ENCODE data around the gene TUBB2B.

The TUBB2B gene

DNA sequence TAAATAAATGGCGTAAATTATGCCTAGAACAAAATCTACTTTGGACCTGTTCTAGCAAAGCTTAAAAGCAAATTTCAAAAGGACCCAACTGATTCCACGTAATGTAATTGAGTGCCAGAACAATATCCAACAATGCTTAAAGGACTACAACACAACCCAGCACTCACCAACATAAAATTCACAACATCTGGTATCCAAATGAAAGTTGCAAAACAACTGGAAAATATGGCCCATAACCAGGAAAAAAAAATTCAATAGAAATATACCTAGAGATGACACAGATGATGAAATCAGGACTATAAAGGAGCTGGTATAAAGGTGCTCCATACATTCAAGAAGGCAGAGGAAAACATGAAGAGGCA, 14.1 kb downstream of the TUBB2B start:
- H3K36me3 ChIP-seq (ENCODE audit: control insufficient read depth, insufficient read depth, low read length) = no peaks in the 10 kb centered on the region
- no peak overlapping the region for H3K4me3 ChIP-seq (ENCODE audit: low read length)
- no peaks in the 10 kb centered on the region for H3K9me3 ChIP-seq (ENCODE audit: control insufficient read depth, low read length)
- peaks cover 6% of the 10 kb centered on the region for H3K27me3 ChIP-seq (ENCODE audit: control insufficient read depth, insufficient read depth, low read length)
- peaks cover 11% of the 10 kb centered on the region for H3K4me1 ChIP-seq (ENCODE audit: control insufficient read depth, insufficient read depth, low read length)
- no peak overlapping the region for H3K9ac ChIP-seq (ENCODE audit: low read length)

DNA sequence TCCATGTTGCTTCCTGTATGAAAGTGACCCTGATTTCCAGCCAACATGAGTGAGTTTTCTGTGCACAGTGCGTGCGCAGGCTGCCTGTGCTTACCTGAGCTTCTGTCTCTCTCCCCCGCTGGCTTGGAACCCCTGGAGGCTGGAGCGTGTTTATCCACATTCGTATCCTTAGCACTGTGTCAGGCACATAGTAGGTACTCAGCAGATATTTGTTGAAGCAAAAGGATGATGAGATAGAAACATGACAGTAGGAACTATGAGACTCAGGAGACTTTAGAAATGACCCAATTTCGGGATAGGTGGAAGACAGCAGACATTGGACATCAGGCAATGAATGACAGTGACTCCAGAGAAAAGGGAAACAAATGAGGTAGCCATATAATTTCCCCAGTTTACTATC, 15.2 kb downstream of the TUBB2B start:
- no peak overlapping the region for H3K9ac ChIP-seq (ENCODE audit: low read length)
- H3K9me3 ChIP-seq (ENCODE audit: control insufficient read depth, low read length) = no peaks in the 10 kb centered on the region
- peaks cover 11% of the 10 kb centered on the region for H3K4me1 ChIP-seq (ENCODE audit: control insufficient read depth, insufficient read depth, low read length)

DNA sequence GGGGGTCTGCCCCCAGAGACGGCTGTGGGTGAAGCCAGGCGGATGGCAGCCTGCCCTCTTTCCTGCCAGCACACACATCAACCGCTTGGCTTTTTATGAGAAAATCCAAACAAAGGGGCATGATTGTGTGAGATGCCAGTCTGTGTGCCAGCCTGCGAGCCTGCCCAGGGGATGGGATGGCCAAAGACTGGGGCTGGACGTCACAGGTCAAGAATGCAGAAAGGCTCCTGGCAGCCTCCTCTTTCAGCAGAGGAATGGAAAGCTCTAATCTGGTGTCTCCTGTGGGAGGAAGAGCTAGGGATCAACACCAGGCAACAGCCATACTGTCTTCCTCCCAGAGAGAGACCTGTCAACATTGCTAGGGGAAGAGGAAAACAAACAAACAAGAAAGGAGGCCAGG, 15.8 kb downstream of the TUBB2B start:
- Histone ChIP-seq H3K36me3 (ENCODE audit: control insufficient read depth, insufficient read depth, low read length) (no peaks in the 10 kb centered on the region), H3K4me3 (ENCODE audit: low read length) (no peak overlapping the region), H3K9me3 (ENCODE audit: control insufficient read depth, low read length) (no peaks in the 10 kb centered on the region), H3K27me3 (ENCODE audit: control insufficient read depth, insufficient read depth, low read length) (peaks cover 6% of the 10 kb centered on the region), H3K9ac (ENCODE audit: low read length) (no peak overlapping the region), H3K4me1 (ENCODE audit: control insufficient read depth, insufficient read depth, low read length) (peaks cover 11% of the 10 kb centered on the region)

More for the DNA sequence above, 15.2 kb downstream of the TUBB2B start:
- no peak overlapping the region for H3K4me3 ChIP-seq (ENCODE audit: low read length)
- H3K36me3 ChIP-seq (ENCODE audit: control insufficient read depth, insufficient read depth, low read length) = no peaks in the 10 kb centered on the region
- peaks cover 6% of the 10 kb centered on the region for H3K27me3 ChIP-seq (ENCODE audit: control insufficient read depth, insufficient read depth, low read length)

DNA sequence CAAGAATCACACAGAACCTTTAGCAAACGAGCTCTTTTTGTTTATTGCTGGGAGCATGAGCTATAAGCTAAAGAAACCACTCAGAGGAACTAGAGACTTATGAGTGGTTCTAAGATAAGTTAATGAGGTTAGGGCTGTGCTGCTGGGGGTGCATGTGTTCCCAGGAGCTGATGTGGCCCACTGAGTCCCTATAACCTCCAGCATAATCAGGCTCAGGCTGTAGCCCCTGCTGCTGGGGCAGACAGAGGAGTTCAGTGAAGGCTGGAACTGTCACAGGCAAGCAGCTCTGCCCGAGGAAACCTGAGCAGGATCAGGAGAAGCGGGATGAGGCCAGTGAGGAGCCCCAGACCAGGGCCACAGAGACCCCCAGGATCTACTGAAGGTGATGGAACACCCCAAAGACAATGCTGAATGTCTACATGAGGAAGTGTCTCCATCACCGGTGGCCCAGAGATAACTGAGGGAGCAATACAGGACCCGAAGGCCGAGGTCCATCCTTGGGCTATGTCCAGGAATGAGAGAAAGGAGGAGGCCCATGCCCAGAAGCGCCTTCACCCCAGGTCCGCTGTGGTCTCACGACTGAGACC, 17.3 kb downstream of the TUBB2B start:
- no peak overlapping the region for H3K9ac ChIP-seq (ENCODE audit: low read length)
- H3K36me3 ChIP-seq (ENCODE audit: control insufficient read depth, insufficient read depth, low read length) = no peaks in the 10 kb centered on the region
- H3K27me3 ChIP-seq (ENCODE audit: control insufficient read depth, insufficient read depth, low read length) = peaks cover 6% of the 10 kb centered on the region
- no peak overlapping the region for H3K4me3 ChIP-seq (ENCODE audit: low read length)
- H3K9me3 ChIP-seq (ENCODE audit: control insufficient read depth, low read length) = no peaks in the 10 kb centered on the region
- peaks cover 11% of the 10 kb centered on the region for H3K4me1 ChIP-seq (ENCODE audit: control insufficient read depth, insufficient read depth, low read length)

DNA sequence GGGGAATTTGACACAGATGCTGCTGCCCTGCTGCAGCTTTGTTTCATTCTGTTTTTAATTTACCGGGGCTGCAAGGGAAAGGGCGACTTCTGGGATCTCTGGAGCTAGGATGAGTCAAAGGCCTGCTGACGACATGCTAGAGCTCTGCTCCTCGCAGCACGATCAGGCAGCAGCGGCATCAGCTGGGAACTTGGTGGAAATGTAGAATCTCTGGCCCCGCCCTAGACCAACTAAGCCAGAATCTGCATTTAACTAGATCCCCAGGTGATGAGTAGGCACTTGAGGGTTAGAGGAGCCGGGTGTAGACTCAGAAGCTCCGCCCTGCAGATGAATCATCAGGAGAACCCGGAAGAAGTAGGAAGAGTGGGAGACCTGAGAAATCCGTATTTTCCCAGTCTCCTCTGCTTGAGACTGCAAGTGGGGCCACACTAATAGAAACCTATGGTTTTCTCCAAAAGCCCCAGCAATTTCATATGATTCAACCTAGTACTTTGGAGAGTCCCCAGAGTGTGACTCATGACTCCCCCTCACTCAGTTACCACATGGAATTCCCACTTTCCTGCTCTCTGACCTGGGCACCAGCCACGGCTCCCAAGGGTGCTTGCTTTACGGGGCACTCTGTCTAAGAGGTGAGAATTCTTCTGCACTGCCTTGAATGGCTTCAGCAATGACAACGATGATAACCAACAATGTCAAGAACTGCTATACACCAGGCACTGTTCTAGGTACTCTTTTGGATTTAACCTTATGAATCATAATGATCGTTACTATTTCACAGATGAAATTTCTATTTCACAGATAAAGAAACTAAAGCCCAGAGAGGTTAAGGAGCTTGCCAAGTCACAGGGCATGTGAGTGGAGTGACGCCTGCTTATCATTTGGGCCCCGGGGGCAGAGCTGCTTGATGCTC, 18.1 kb downstream of the TUBB2B start:
- no peaks in the 10 kb centered on the region for H3K36me3 ChIP-seq (ENCODE audit: control insufficient read depth, insufficient read depth, low read length)
- H3K4me3 ChIP-seq (ENCODE audit: low read length) = no peak overlapping the region
- H3K27me3 ChIP-seq (ENCODE audit: control insufficient read depth, insufficient read depth, low read length) = peaks cover 6% of the 10 kb centered on the region
- H3K9ac ChIP-seq (ENCODE audit: low read length) = no peak overlapping the region
- H3K4me1 ChIP-seq (ENCODE audit: control insufficient read depth, insufficient read depth, low read length) = peaks cover 11% of the 10 kb centered on the region
- no peaks in the 10 kb centered on the region for H3K9me3 ChIP-seq (ENCODE audit: control insufficient read depth, low read length)

DNA sequence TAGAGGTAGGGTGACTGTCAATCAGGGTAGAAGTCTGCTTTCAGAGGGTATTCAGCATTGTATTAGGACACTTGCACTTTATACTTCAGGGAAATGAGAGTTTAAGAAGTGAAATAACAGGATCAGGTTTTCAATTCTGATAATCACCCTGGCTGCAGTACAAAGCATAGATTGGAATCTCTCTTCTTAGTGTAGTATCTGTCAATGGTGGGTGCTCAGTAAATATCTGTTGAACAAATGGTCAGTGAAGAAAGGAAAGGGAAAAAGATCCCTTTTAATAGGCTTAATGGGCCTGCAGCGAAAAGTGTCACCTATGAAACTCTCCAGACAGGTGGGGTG, 18.7 kb downstream of the TUBB2B start:
- no peak overlapping the region for H3K4me3 ChIP-seq (ENCODE audit: low read length)
- no peak overlapping the region for H3K9ac ChIP-seq (ENCODE audit: low read length)
- H3K36me3 ChIP-seq (ENCODE audit: control insufficient read depth, insufficient read depth, low read length) = no peaks in the 10 kb centered on the region
- no peaks in the 10 kb centered on the region for H3K9me3 ChIP-seq (ENCODE audit: control insufficient read depth, low read length)
- H3K4me1 ChIP-seq (ENCODE audit: control insufficient read depth, insufficient read depth, low read length) = peaks cover 11% of the 10 kb centered on the region
- peaks cover 6% of the 10 kb centered on the region for H3K27me3 ChIP-seq (ENCODE audit: control insufficient read depth, insufficient read depth, low read length)

DNA sequence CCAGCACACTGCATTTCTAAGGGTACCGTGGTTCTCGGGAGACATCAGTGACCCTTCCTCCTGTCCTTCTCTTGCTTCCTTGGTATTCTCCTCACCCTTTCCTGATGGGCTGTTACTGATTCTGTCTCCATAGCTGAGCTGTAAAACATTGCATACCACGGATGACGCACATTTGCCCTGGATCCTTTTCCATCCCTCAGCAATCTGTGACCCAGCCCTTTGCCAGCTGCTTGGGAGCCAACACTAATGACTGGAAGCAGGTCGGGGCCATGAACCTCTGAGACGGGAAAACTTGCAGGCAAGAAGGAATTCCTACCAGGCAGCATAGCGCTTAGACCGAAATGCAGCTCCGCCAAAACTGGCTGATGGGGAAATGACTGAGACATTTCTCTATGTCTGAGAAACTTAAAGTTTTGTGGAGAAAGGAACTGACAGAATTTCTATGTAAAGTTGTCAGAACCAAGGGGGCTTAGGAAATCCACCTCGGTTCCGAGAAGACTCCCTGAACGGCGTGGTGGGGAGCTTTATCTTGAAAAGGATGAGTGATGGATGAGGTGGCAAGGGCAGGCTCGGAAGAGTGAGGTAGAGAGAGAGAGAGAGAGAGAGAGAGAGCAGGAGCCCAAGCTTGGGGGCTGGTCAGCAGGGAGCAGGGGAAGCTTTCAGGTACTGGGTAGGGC, 19.2 kb downstream of the TUBB2B start:
- peaks cover 11% of the 10 kb centered on the region for H3K4me1 ChIP-seq (ENCODE audit: control insufficient read depth, insufficient read depth, low read length)
- no peaks in the 10 kb centered on the region for H3K36me3 ChIP-seq (ENCODE audit: control insufficient read depth, insufficient read depth, low read length)
- peaks cover 6% of the 10 kb centered on the region for H3K27me3 ChIP-seq (ENCODE audit: control insufficient read depth, insufficient read depth, low read length)
- no peak overlapping the region for H3K4me3 ChIP-seq (ENCODE audit: low read length)
- no peaks in the 10 kb centered on the region for H3K9me3 ChIP-seq (ENCODE audit: control insufficient read depth, low read length)
- H3K9ac ChIP-seq (ENCODE audit: low read length) = no peak overlapping the region

DNA sequence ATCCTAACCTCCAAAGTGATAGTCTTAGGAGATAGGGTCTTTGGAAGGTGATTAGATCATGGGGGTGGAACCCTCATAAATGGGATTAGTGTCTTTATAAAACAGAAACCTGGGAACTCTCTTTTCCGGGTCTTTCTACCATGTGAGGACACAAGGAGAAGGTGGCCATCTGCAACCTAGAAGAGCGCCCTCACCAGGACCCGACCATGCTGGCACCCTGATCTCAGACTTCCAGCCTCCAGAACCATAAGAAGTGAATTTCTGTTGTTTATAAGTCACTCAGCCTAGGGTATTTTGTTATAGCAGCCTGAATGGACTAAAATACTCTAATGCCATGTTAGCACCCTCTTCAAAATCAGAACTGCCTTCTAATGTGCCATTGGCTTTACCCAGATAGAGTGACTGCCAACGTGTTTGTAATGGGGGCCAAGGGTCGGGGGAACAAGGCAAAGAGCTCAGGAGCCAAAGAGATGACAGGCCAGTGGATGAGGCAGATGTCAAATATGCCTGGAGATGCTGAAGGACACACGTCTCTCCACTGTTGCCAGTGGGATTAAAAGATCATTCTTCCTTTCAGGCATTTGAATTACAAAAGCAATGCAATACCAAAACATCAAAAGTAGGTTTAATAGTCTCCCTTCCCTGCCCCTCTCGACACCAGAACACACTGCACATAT, 21.0 kb downstream of the TUBB2B start:
- peaks cover 4% of the 10 kb centered on the region for H3K27me3 ChIP-seq (ENCODE audit: control insufficient read depth, insufficient read depth, low read length)

DNA sequence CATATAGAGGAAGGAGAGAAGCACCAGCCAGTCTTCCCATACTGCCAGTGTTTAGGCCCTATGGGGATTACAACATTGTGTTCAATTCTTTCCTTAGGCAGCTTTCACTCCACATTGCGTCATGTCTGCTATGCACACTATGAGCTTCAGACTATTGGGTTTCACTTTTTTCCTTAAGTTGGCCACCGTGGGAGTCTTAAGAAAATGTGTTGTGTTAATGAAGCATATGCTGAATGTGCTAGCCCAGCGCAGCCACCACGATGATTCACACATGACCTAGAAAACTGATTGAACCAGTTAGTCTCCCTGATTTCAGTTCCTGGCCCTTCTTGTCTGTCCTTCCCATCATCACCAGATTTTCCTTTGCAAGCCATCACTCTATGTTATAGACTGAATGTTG, 21.5 kb downstream of the TUBB2B start:
- no peaks in the 10 kb centered on the region for H3K27me3 ChIP-seq (ENCODE audit: control insufficient read depth, insufficient read depth, low read length)

More for the DNA sequence above, 21.0 kb downstream of the TUBB2B start:
- Histone ChIP-seq H3K9ac (ENCODE audit: low read length) (no peak overlapping the region), H3K36me3 (ENCODE audit: control insufficient read depth, insufficient read depth, low read length) (no peaks in the 10 kb centered on the region), H3K4me1 (ENCODE audit: control insufficient read depth, insufficient read depth, low read length) (peaks cover 11% of the 10 kb centered on the region), H3K9me3 (ENCODE audit: control insufficient read depth, low read length) (no peaks in the 10 kb centered on the region), H3K4me3 (ENCODE audit: low read length) (no peak overlapping the region)

DNA sequence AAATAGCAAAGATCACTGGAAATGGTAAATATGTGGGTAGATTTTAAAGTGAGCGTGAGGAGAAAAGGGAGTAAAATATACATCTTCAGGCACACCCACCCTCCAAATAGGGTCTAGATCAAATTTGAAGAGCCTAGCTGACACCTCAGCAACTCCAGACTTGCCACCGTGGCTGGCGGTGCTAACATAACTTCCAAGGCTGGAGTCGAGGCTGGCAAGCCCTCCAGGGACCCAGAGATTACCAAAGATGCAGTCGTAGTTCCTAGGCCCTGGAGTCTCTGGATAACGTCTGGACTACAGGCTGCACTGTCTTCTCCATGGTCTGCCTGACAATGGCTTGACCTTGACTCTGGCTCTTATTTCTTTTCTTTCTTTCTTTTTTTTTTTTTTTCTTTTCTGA, 22.5 kb downstream of the TUBB2B start:
- Histone ChIP-seq H3K4me3 (ENCODE audit: low read length) (no peak overlapping the region), H3K36me3 (ENCODE audit: control insufficient read depth, insufficient read depth, low read length) (no peaks in the 10 kb centered on the region), H3K9ac (ENCODE audit: low read length) (no peak overlapping the region), H3K4me1 (ENCODE audit: control insufficient read depth, insufficient read depth, low read length) (peaks cover 11% of the 10 kb centered on the region), H3K9me3 (ENCODE audit: control insufficient read depth, low read length) (no peaks in the 10 kb centered on the region), H3K27me3 (ENCODE audit: control insufficient read depth, insufficient read depth, low read length) (no peaks in the 10 kb centered on the region)

More for the DNA sequence above, 21.5 kb downstream of the TUBB2B start:
- H3K4me1 ChIP-seq (ENCODE audit: control insufficient read depth, insufficient read depth, low read length) = peaks cover 11% of the 10 kb centered on the region
- H3K4me3 ChIP-seq (ENCODE audit: low read length) = no peak overlapping the region
- no peaks in the 10 kb centered on the region for H3K9me3 ChIP-seq (ENCODE audit: control insufficient read depth, low read length)
- no peak overlapping the region for H3K9ac ChIP-seq (ENCODE audit: low read length)
- H3K36me3 ChIP-seq (ENCODE audit: control insufficient read depth, insufficient read depth, low read length) = no peaks in the 10 kb centered on the region

DNA sequence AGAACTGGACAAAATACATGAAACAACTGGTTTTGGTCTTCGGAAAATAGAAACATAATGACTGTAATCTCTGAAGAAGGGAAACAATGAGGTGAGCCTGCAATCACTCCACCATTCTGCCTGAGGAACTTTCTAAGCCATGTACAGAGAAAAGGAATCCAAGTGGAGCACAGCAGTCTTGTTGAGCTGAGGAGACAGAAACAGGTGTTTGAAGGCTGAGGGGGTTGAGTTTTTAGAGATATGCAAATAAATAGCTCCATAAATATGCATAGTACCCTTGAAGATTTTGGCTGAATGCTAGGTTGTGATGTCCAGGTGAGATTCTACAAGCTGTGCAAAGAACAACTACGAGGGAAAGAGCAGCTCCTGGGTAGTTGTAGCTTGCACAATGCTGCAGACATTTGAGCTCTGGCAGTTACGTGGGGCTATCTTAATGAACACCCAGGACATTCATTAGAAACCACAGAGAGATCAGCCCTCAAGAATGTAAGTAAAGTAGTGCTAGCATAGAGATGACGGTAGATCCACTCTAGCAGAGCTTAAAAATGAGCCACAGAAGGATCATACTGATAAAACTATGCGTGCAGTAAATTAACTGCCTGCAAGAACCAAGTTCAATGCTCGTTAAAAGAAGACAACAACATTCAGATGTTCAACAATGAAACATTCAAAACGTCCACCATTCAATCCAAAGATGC, 24.3 kb downstream of the TUBB2B start:
- no peaks in the 10 kb centered on the region for H3K9me3 ChIP-seq (ENCODE audit: control insufficient read depth, low read length)
- H3K9ac ChIP-seq (ENCODE audit: low read length) = no peak overlapping the region
- H3K4me1 ChIP-seq (ENCODE audit: control insufficient read depth, insufficient read depth, low read length) = no peaks in the 10 kb centered on the region
- no peak overlapping the region for H3K4me3 ChIP-seq (ENCODE audit: low read length)
- no peaks in the 10 kb centered on the region for H3K27me3 ChIP-seq (ENCODE audit: control insufficient read depth, insufficient read depth, low read length)
- H3K36me3 ChIP-seq (ENCODE audit: control insufficient read depth, insufficient read depth, low read length) = no peaks in the 10 kb centered on the region
